GM21526 (cell line): Measurements from ENCODE around the gene IGF2R.

ENCODE experiments used
- ATAC-seq: cut with Tn5 transposase; IDR thresholded peaks from one replicate; pipeline ENCODE4 v1.9.1; 2021; ENCODE audit warnings: moderate library complexity; ENCODE audit not compliant: unreplicated experiment, low FRiP score

The IGF2R gene

GRCh38 chr6:160069459-160069858, 100.6 kb downstream of the IGF2R start:
- ATAC-seq, result peak; percentile 15

- ATAC-seq, result no peak
These were observed 101.5 kb downstream of the IGF2R start for GRCh38 chr6:160070427-160070826.

- no peak for ATAC-seq
These were observed 101.9 kb downstream of the IGF2R start for GRCh38 chr6:160070831-160071230.

DNA sequence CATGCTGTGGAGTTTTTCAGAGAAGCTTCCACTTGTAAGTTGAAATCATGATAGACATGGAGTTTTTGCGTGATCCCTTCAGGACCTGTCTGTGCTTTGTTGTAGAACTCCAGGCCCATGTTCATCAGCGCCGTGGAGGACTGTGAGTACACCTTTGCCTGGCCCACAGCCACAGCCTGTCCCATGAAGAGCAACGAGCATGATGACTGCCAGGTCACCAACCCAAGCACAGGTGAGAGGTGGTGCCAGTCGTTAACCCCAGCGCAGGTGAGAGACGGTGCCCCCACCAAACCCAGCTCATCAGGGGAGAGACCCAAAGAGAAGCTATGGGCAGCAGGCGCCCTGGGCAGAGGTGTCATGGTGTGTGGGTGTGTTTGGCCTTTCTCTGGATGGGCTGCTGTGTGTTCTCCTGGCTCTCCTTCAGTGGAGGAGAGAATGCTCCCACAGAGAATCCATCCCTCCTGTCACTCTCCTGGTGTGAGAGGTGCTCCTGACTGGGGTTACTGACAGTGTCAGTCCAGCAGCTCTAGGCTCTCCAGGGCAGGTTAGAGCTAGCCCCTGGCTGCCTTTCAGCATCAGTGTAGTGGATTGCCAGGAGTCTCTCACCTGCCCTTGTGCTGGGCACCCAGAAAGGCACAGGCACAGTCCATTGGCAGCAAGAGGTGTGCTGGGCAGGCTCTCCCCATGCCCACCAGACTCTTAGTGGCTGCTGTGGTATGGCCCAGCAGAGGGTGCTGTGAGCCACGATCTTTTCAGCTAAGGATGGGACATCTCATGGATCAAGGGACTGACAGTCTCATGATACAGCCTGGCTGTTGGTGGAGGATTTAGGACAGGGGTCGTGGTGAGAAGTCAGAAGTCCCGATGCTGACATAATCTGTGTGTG, 103.2 kb downstream of the IGF2R start:
- no peak for ATAC-seq

GRCh38 chr6:160073272-160073671, 104.4 kb downstream of the IGF2R start:
- no peak for ATAC-seq

DNA sequence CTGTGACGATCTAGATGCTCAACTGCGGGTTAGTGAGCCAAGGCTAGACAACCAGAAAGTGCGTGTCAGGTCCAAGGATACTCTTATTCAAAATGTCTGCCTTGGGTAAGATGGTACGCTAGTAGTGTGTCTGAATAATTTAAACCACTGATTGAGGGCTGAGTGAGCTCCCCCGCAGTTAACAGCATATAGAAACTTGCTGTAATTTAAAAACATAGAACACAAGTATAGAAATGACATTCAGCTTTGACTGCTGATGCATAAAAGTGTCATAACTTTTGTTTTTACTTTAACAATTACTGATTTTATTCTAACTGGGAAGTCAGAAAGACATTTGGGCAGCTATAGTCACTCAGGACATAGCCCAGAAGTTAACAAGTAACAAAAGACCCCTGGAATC, 107.1 kb downstream of the IGF2R start:
- ATAC-seq, result no peak

- ATAC-seq, result no peak
These were observed 108.1 kb downstream of the IGF2R start for GRCh38 chr6:160077024-160077423.

DNA sequence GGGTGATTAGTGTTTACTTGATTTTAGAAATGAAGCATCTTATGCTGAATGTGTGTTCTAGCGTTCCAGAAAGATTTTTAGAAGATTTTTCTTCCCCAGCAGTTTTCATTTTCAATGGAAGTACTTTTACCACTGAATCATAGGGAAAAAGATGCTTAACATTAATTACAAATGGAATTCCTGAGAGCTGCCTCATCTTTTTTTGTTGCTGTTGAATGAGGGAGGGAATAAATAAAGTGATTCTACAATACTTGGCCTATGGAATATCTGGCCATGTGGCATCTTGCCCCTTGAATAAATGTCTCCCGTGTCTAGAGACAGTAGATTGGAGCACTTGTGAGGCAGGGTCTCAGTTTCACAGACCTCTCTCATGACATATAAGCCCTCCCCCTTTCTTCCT, 108.6 kb downstream of the IGF2R start:
- ATAC-seq, result no peak

DNA sequence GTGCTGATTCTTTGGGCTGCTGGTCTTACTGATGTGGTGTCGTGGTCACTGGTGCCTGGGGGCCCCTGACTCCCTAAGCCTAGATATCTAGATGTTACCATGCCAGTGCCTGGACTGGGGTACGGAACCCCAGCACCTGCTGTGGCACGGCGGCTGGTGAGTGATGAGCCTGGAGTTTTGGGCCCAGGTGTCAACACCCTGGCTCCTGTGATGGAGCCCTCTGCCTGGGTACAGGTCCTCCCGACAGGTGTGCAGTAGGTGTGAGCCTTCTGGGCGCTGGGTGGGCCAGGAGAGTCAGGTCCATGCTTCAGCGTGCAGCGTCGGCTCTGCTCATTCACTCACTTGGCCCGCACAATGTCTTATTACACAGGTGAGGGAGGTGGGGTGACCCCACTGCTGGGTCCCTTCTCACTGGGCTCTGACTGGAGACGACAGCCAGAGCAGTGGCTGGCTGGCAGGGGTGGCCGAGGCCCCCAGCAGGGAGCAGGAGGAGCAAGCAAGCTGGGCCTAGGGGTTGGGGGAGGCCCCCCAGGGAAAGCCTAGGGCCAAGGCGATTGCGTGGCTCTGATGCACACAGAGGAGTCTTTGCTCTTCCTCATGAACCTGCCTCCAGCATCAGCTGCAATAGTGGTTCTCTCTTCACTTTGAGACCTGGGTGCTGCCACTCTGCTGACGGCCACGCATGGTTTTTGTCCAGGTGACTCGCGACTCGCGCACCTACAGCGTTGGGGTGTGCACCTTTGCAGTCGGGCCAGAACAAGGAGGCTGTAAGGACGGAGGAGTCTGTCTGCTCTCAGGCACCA, 110.2 kb downstream of the IGF2R start:
- ATAC-seq, result no peak

- ATAC-seq, result no peak
These were observed 110.8 kb downstream of the IGF2R start for GRCh38 chr6:160079686-160080043.

- no peak for ATAC-seq
These were observed 111.2 kb downstream of the IGF2R start for GRCh38 chr6:160080097-160080496.

DNA sequence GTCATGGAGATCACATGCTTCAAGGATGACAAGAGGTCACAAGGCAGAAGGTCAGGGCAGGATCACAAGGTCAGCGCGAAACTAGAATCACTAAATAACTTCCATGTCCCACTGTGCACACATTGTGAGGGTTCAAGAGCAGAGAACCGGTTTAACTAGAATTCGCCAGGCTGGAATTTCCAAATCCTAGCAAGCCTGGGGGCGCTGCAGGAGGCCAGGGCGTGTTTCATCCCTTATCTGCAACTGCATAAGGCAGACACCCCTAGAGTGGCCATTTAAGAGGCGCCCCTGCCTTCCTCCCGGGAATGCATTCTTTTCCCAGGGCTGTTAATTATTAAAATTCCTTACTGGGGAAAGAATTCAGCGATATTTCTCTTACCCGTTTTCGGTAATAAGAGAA, 112.5 kb downstream of the IGF2R start:
- ATAC-seq, result no peak

GRCh38 chr6:160082627-160083026, 113.7 kb downstream of the IGF2R start:
- no peak for ATAC-seq

- no peak for ATAC-seq
These were observed 115.4 kb downstream of the IGF2R start for GRCh38 chr6:160084198-160084776.

DNA sequence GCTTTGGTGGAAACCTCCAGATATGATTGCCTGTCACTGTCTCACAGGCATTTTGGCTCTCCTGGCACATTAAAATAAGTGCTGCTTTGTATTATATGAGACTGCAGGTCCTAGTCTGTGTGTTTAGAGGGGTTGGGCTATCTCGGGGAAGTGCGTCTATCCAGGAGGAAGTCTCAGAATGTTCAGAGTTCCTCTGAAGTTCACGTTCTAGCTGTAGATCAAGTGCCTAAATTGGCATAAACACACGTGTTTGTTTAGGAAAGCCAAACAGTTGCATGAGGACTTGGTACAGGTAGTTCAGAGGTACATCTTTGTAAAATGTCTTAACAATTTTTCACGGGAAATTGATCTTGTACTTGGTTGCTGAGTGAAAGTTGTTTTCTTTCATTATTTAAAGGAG, 116.3 kb downstream of the IGF2R start:
- no peak for ATAC-seq

- no peak for ATAC-seq
These were observed 117.0 kb downstream of the IGF2R start for GRCh38 chr6:160085713-160086505.

DNA sequence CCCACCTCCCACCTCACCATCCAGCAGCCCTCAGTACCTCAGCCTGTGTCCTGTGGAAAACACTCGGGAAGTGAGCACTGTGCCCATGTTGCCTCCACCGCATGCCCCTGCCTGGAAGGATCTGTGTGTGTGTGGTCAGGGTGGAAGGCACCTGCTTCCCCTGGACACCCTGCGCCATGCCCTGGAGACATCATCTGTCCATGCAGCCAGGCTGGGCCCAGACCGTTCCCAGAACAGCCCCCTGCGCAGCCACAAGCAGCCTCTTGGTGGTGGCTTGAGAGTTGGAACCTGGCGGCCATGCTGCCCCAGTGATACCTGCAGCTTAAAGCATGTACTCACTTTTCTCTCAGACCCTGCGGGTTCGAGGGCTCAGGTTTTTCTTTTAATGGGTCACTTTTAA, 117.9 kb downstream of the IGF2R start:
- no peak for ATAC-seq

DNA sequence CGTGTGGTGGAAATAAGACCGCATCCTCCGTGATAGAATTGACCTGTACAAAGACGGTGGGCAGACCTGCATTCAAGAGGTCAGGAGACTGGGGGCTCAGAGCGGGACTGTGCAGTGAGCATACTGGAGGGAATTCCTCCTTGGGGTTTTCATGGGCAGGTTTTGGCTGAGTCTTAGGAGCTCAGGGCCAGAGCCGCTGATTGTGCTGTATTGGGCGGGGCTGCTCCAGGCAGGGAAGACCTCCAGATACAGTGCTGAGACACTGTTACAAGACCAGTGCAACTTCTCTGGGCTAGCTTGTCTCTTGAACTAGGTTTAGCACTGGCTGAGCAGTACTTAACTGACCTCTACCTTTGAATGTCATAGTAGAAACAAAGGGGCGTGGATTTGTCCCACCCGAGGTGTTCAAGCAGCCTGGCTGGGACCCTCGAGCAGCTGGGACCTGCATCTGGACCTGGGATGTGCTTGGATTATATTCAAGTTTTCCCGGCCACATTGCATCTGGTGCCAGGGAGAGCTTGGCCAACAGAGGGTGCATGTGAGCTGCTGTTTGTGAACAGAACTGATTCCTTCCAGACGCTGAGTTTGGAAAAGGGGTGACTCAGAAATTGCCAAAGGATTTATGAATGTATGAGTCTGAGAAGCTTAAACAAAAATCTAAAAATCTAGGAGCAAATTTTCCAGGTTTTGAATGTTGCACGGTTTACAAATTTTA, 119.3 kb downstream of the IGF2R start:
- ATAC-seq, result no peak

GRCh38 chr6:160088784-160089533, 120.1 kb downstream of the IGF2R start:
- no peak for ATAC-seq
